Endometrial microvascular endothelial cells (primary cell): ENCODE results near the gene CDK10. TPM values are rescaled to one million over a fixed set of nuclear protein-coding genes. Genes with fewer than 3 reads are reported as not detected.
"Not testable (repeated sequence)": the region's sequence is repeated elsewhere in the genome, so short reads cannot be mapped to it uniquely, and the experiment has no call there.

Source experiments
- in situ Hi-C: cut with HindIII; loops from 2 replicates; pipeline ENCODE4 v1.10.0; 2017; ENCODE audit warnings: low sequenced_read_pairs, low pct_unique_long_range_greater_than_20kb; ENCODE audit errors: inconsistent ontology term
- total RNA-seq: library from RNA; depleted of rRNA; stranded (reverse); fragments of >200 nt; gene quantifications from one replicate; pipeline ENCODE4 v1.2.3, GENCODE V29; 2015; ENCODE audit errors: inconsistent ontology term

CDK10 gene
- total RNA-seq, 1 donor from 2014 or later, result 58.4 TPM

DNA sequence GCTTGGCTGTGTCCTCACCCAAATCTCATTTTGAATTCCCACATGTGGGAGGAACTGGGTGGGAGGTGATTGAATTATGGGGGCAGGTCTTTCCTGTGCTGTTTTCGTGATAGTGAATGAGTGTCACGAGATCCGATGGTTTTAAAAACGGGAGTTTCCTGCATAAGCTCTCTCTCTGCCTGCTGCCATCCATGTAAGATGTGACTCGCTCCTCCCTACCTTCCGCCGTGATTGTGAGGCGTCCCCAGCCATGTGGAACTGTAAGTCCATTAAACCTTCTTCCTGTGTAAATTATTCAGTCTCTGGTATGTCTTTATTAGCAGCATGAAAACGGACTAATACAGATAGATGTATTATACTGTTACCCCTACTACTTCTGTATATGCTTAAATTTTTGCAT lies 25.3 kb upstream of the CDK10 start:
- in situ Hi-C loops, result no loop called here

DNA sequence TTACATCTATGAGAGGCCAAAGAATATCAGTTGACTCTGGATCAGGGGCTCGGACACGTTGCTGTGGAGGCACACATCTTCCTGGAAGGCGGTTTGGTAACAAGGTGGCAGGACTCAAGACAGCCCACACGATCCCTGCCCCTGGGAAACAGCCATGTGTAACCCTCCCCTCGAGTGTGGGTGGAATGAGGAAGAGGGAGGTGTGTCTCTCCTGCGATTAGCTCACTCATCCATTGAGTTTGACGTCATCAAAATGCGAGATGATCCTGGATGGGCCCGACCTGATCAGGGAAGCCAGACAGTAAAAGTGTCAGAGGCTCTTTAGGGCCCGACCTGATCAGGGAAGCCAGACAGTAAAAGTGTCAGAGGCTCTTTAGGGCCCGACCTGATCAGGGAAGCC lies 22.3 kb upstream of the CDK10 start:
- in situ Hi-C loops, result not testable (repeated sequence)

DNA sequence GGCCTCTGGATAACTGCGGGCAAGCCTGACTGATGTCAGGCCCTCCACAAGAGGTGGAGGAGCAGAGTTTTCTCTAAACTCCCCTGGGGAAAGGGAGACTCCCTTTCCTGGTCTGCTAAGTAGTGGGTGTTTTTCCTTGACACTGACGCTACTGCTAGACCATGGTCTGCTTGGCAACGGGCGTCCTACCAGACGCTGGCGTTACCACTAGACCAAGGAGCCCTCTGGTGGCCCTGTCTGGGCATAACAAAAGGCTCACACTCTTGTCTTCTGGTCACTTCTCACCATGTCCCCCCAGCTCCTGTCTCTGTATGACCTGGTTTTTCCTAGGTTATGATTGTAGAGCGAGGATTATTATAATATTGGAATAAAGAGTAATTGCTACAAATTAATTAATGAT lies 19.5 kb upstream of the CDK10 start:
- in situ Hi-C loops, result not testable (repeated sequence)

DNA sequence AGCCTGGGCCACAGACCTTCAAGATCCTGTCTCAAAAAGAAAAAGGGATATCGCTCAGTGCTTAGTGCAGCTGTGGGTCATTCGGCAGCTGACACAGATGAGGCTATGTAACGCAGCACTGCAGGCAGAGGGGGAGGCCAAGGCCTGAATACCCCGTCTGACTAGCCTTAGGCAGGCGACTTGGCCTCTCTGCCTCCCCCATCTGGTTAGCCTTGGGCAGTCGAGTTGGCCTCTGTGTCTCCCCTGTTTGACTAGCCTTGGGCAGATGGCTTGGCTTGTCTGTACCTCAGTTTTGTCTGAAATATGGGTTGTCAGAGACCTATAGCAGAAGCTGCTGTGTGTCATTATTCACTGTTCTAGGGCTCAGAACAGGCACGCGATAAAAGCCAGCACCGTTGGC lies 18.9 kb upstream of the CDK10 start:
- in situ Hi-C loops, result no loop called here

DNA sequence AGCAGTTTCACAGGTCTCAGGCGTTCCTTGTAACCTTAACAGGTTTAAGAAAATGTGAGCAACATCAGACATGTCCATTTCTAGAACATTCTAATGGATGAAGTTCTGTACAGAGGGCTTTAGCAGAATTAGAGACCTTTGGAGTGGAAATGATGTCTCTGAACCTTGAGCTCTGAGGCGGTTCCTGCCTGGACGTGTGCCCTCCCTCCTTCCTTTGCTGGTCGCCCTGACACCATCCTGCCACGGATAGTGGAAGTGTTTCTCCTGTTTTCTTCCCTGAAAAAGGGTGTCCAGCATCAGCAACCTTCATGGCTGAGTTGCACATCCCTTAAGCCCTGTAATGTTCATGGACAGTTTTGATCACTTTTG lies 17.7 kb upstream of the CDK10 start:
- in situ Hi-C loops, result no loop called here

DNA sequence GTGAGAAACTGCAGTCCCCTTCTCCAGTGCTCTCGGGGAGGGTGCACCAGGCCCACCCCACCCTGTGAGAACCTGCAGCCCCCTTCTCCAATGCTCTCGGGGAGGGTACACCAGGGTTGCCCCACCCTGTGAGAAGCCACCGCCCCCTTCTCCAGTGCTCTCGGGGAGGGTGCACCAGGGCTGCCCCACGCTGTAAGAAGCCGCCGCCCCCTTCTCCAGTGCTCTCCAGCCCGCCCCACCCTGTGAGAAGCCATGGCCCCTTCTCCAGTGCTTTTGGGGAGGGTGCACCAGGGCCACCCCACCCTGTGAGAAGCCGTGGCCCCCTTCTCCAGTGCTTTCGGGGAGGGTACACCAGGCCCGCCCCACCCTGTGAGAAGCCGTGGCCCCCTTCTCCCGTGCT lies 16.7 kb upstream of the CDK10 start:
- in situ Hi-C loops, result no loop called here

DNA sequence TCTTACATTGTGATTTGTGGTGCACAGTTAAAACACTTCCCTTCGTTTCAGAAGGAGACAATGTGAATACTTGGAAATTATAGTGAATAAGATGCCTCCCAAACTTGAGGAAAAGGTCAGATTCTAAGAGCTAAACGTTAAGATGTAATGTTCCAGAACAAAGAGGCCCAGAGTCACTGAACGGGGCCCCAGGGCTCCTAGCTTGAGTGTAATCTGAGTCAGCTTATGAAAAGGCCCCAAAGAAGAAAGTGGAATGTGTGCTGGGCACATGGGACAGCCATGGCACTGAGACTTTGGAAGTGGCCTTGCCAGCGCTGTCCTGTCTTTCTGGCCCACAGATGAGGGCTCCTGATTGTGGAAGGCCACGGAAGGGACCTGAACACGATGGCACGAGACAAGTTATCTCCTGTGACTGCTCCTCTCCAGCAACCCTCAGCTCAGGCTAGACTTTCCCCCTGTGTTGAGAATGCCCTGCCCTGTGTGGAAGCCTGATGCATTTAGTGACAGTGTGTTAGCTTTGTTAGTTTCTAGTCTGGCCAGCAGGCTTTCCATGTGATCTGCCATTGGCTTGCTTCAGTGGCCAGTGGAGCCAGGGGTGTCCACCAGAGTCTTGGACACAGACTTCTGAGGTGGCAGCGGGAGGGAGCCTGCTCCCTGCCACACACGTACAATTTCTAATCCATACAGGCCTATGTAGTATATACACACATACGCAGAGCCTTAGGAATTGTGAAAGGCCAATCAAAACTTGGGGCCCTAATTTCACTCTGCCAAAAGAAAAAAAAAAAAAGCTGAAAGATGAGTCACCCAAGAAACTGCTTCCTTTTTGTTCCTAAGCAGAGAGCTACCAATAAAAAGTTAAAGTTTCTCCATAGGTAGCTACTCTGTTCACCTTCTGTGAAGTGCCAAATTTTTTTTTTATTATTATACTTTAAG lies 15.7 kb upstream of the CDK10 start:
- in situ Hi-C loops, result no loop called here

DNA sequence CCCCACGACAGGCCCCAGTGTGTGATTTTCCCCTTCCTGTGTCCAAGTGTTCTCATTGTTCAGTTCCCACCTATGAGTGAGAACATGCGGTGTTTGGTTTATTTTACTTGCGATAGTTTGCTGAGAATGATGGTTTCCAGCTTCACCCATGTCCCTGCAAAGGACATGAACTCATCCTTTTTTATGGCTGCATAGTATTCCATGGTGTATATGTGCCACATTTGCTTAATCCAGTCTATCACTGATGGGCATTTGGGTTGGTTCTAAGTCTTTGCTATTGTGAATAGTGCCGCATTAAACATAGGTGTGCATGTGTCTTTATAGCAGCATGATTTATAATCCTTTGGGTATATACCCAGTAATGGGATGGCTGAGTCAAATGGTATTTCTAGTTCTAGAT lies 14.9 kb upstream of the CDK10 start:
- in situ Hi-C loops, result not testable (repeated sequence)

DNA sequence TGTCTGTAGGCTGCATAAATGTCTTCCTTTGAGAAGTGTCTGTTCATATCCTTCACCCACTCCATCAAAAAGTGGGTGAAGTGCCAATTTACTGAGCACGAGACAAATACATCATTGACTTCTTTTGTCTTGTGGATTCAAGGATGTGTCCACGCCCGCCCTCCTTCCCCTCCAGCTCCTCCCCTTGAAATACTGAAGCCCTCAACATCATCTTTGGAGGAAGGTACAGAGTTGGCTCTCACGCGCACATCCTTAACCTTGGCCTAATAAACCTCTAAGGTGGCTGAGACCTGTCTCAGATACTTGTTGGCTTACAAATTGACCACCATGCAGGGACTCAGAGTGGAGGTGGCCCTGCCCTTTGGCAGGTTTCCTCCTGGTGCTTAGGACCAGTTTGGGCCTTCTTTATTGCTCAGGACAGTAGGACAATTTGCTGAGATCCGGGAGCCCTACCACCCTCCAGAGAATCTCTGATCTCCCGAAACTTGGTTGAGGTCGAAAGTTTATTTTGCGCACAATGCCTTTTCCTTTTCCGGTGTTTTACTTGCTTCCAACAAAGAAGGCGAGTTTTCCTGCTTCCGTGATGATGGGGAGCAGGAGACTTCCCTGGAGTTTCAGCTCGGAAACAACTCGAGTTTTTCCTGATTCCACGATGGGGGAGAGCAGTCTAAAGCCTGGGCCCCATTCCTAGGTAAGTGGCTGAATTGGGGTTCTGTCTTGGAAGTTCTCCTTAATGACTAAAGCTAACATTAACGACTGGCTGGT lies 14.1 kb upstream of the CDK10 start:
- in situ Hi-C loops, result no loop called here

DNA sequence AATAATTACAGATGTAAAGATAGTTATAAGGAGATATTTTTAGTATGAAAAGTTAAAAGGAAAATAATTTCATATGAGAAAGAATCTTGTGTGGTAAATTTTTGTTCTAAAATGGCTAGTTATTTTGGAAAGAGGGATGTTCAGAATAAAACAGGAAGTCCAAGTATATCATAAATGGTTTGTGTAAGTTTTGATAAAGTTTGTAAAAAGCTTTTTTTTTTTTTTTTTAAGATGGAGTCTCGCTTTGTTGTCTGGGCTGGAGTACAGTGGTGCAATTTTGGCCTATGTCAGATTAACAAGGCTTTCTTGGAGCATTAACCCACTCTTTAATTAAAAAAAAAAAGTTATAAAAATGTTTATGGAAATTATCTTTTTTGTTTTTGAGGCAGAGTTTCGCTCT lies 8.2 kb upstream of the CDK10 start:
- in situ Hi-C loops, result no loop called here

DNA sequence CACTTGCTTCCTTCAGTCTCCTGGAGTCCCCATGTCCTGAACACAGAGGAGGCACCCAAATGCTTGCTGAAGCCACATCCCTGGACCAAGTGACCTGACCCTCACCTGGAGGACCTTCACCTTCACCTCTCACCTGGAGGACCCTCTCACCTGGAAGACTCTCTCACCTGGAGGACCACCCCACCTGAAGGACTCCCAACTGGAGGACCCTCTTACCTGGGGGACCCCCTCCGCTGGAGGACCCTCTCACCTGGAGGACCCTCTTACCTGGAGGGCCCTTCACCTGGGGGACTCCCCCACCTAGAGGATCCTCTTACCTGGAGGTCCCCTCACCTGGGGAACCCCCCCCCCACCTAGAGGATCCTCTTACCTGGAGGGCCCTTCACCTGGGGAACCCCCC lies 573 bp upstream of the CDK10 start:
- in situ Hi-C loops, result no loop called here

DNA sequence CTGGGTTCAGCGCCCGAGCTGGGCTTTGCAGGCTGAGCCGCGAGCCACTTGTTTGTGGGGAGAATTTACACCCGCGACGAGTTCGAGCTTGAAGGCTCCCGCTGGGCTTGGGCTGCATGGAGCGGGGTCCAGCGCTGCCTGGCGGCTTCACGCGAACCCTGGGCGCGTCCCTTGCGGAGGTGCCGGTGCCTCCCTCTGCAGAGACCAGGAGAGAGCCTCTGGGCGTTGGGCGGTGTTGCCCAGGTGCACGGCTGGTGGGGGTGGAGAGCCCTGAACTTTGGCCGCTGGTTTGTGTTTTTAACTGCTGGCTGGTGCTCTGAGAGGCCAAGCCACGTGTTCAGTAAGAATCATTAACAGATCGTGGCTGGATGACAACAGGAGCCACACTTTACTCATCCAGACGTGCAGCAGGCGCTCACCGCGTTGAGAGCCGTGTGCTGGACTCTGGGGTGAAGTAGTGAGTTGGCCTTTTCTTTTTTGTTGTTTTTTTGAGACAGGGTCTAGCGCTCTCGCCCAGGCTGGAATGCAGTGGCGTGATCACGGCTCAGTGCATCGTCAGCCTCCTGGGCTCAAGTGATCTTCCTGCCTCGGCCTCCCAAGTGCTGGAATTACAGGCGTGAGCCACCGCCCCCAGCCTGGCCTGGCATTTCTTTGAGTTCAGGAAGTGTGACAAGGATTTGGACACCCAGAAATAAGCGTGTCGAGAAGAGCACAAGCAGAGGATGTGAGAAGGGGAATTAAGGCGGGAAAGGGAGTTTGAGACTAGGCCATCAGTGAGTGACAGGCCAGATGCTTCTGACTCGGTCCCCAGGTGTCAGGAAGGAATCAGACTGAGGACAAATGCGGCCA lies 827 bp downstream of the CDK10 start:
- in situ Hi-C loops, result no loop called here

DNA sequence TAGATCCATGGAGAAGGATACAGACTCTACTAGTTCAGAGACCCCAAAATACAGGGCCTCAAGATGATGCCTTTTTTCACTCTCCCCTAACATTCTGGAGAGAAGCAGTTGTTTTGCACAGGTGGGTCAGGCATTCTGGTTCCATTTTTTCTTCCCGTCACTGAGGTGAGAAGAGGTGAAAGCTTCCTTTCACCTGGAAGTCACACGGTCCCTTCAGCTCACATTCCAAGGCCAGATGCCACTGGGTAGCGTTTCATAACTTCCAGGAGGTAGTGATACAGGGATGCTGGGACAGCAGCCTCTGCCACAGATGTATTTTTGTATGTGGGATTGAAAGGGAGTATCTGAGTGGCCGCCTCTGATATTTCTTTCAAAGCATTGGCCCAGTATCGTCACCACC lies 1.9 kb downstream of the CDK10 start:
- in situ Hi-C loops, result no loop called here

DNA sequence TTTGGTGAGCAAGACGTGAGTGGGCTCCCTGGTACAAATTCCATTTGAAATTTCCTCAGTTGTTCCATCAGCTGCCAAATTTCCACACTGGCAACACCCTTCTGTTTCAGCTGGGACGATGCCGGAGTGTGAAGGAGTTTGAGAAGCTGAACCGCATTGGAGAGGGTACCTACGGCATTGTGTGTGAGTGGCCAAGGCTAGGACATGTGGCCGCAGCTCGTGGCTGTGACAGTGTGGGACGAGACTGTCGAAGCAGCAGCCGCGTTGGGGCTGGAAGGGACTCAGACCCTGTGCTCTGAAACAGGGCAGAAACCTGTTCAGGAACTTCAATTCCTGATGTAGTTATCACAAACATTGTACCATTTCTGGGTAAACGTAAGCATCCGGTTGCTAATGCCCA lies 2.7 kb downstream of the CDK10 start:
- in situ Hi-C loops, result no loop called here

DNA sequence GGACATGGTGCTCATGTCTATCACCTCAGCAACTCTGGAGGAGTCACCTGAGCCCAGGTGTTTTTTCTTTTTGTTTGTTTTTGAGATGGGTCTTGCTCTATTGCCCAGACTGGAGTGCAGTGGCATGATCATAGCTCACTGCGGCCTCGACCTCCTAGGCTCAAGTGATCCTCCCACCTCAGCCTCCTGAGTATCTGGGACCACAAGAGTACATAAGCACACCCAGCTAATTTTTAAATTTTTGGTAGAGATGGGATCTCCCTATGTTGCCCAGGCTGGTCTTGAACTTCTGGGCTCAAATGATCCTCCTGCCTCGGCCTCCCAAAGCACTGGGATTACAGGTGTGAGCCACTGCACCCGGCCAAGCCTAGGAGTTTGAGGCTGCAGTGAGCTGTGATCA lies 3.1 kb downstream of the CDK10 start:
- in situ Hi-C loops, result not testable (repeated sequence)

DNA sequence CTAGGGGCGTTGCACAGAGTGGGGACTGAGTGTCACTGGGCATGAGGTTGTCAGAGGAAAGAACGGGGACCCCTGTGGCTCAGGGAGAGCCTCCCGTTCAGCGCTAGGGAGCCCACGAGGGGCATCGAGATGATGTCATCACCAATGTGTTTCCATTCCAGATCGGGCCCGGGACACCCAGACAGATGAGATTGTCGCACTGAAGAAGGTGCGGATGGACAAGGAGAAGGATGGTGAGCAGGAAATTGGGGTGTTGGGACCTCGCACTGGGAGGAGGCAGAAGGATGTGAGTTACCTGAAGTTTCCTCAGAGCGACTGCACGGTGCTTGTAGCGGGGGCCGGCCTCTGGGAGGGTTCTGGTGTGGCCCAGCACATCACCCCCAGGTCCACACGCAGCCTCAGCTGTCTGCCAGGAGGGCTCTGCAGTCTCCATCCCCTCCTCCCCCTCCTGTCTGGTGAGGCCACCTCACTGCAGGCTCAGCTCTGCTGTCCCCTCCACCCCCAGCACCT lies 4.0 kb downstream of the CDK10 start:
- in situ Hi-C loops, result no loop called here

DNA sequence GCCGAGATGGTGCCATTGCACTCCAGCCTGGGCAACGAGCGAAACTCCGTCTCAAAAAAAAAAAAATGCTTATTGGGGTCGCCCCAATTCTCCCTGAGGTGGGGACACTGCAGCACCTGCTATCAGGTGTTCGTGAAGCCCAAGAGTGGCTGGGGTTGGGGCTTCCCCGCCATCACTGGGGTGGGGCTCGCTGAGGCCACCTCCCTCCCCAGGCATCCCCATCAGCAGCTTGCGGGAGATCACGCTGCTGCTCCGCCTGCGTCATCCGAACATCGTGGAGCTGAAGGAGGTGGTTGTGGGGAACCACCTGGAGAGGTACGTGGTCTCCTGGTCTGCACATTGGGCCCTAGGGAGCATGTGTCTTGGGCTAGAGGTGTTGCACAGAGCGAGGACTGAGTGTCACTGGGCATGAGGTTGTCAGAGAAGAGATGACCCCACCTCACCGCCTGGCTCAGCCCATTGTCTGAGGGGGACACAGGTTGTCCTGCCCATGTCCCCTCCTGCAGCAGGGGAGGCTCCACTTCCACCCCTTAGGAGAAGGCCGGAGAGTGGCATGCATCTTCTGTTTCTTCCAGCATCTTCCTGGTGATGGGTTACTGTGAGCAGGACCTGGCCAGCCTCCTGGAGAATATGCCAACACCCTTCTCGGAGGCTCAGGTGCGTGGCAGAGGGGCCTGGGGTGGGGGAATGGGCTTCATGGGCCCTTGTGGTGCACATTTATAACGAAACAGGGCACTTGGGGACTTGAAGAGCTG lies 4.9 kb downstream of the CDK10 start:
- in situ Hi-C loops, result no loop called here

DNA sequence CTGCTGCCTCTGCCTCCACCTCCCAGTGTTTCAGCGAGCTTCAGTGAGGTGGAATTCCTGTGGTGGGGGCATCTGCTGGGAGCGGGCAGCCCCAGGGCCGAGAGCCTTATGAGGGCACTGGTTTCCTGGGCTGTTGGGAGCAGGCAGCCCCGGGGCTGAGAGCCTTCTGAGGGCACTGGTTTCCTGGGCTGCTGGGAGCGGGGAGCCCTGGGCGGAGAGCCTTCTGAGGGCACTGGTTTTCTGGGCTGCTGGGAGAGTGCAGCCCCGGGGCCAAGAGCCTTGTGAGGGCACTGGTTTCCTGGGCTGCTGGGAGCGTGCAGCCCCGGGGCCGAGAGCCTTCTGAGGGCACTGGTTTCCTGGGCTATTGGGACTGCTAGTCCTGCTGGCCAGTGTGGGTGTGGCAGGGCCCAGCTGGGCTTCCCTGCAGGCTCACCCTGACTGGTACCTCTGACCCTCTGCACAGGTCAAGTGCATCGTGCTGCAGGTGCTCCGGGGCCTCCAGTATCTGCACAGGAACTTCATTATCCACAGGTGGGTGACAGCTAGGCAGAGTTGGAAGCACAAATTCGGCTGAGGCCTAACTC lies 5.6 kb downstream of the CDK10 start:
- in situ Hi-C loops, result no loop called here
